Measurements from ENCODE around the gene CDH13.

The CDH13 gene

DNA sequence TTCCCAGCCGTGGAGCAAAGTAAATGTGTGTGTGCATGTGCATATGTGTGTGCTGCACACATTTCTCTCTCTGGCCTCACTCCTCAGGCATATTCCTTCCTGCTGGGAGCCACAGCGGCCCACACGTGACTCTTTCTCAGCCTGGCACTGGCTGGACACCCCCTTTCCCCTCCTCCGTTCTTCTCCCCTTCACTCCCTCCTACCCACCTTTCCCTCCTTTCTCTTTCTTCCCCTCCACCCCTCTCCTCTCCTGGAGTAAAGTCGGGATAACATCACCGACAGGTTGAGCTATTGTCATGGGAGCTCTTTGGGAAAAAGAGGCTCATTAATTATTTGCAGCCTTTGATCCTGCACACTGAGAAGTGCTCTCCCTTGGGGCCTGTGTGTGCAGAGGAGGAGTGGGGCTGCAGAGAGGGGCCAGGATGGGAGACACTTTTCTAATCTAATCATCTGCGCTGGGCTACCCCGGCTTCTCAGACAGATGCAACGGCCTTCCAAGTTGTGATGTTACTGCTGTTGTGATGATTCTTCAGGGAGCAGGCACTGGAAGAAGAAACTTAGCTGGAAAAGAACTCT is 1054.7 kb downstream of the CDH13 start:
- in situ Hi-C loops (cut with HindIII; ENCODE audit: low sequenced_read_pairs), result no loop called here
- TF ChIP-seq, protein P1, sequence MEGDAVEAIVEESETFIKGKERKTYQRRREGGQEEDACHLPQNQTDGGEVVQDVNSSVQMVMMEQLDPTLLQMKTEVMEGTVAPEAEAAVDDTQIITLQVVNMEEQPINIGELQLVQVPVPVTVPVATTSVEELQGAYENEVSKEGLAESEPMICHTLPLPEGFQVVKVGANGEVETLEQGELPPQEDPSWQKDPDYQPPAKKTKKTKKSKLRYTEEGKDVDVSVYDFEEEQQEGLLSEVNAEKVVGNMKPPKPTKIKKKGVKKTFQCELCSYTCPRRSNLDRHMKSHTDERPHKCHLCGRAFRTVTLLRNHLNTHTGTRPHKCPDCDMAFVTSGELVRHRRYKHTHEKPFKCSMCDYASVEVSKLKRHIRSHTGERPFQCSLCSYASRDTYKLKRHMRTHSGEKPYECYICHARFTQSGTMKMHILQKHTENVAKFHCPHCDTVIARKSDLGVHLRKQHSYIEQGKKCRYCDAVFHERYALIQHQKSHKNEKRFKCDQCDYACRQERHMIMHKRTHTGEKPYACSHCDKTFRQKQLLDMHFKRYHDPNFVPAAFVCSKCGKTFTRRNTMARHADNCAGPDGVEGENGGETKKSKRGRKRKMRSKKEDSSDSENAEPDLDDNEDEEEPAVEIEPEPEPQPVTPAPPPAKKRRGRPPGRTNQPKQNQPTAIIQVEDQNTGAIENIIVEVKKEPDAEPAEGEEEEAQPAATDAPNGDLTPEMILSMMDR (IDR thresholded peaks at IDR 0.05; ENCODE audit: low read depth, low read length, missing control alignments), result no peak
- DNase-seq (ENCODE audit: low read depth), result no peak
- H3K4me3 ChIP-seq (ENCODE audit: low read depth, low read length), result no peak overlapping the region

DNA sequence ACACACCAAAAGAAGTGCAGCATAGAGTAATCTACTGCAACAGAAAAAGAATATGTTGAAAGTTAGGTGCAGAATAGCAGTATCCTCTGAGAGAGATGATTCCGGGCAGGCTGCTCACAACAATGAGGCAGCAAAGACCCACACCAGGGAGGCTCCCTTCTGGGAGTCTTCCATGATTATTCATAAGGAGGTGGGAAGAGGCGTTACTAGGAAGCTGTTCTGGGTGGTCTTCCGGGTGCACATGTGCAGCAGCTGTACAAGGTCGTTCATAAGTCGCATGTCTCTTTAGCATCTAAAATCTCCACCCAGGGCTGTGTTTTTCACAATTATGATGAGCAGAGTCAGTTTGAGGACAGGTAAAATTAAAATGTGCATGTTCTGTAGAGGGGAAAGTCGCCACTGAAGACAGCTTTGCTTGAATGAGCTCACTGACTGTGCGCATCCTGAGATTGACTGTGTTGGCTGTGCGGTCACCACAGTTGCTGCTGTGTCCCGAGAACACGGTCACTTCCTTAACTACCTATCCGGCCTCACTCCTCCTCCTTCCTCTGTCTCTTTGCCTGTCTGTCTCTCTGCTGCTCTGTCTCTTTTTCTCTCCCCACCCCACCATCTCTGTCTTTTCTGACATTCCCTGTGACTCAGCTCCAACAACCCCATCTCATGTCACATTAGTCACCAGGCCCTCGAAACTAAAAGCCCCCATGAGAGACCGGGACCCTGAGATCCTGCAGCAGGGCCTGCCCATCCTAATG is 1055.5 kb downstream of the CDH13 start:
- in situ Hi-C loops (cut with HindIII; ENCODE audit: low sequenced_read_pairs), result no loop called here
- no peak for DNase-seq (ENCODE audit: low read depth)
- no peak overlapping the region for H3K4me3 ChIP-seq (ENCODE audit: low read depth, low read length)
- TF ChIP-seq, protein P1 (IDR thresholded peaks at IDR 0.05; ENCODE audit: low read depth, low read length, missing control alignments), result no peak

DNA sequence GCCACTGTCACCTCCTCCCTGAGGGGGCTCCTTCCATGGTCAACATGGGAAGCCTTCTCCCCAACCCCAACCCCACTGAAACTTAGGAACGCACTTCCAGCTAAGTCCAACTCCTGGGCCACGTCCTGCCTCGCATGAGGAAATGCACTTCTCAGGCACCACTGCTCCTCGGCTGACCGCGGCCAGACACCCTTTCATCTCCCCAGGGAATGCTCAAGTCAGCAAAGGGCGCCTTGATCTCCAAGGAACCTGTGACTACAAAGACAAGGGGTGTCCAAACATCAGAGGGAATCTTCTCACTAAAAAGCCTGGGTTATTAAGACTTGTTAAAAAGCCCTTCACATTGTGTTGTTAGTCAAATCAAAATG is 1056.1 kb downstream of the CDH13 start:
- H3K4me3 ChIP-seq (ENCODE audit: low read depth, low read length), result no peak overlapping the region
- in situ Hi-C loops (cut with HindIII; ENCODE audit: low sequenced_read_pairs), result no loop called here
- DNase-seq (ENCODE audit: low read depth), result no peak
- TF ChIP-seq, protein P1 (IDR thresholded peaks at IDR 0.05; ENCODE audit: low read depth, low read length, missing control alignments), result no peak

DNA sequence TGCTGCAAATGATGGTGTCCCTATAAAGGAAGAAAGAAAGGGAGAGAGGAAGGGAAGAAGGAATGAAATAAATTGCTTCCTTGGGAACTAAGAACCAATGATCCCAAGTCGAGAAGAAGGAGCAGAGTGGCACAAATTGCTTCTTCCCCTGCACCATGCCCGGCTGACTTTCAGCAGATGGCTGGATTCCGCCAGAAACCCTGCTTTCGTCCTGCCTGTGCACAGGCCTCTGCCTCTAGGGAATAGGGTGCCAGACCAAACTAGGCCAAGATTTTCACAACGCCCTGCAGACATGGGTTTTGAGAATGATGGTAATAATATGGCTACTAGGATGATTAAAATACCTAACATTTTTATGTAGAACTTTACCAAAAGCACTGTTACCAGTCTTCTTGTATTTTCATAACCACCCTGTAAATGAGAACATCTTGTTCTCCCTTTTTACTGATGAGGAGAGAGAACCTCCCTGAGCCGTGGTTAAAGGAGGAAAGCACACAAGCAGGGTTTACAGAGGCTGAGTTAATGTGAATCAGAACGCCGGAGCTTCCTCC is 1058.9 kb downstream of the CDH13 start:
- in situ Hi-C loops (cut with HindIII; ENCODE audit: low sequenced_read_pairs), result no loop called here
- no peak for DNase-seq (ENCODE audit: low read depth)
- H3K4me3 ChIP-seq (ENCODE audit: low read depth, low read length), result no peak overlapping the region
- TF ChIP-seq, protein P1 (IDR thresholded peaks at IDR 0.05; ENCODE audit: low read depth, low read length, missing control alignments), result no peak

DNA sequence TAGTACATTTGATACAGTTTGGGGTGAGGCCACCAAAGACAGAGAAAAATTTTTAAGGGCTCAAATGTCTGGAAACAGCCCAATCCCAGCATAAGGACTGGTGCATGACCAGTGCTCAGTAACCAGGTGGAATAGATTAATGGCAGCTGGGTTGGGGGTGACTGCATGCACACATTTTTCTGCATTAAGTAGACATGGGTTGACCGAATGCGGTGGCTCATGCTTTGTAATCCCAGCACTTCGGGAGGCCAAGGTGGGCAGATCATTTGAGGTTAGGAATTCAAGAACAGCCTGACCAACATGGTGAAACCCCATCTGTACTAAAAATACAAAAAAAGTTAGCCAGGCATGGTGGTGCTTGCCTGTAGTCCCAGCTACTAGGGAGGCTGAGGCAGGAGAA is 1060.0 kb downstream of the CDH13 start:
- no peak overlapping the region for H3K4me3 ChIP-seq (ENCODE audit: low read depth, low read length)
- in situ Hi-C loops (cut with HindIII; ENCODE audit: low sequenced_read_pairs), result no loop called here
- TF ChIP-seq, protein P1 (IDR thresholded peaks at IDR 0.05; ENCODE audit: low read depth, low read length, missing control alignments), result no peak
- DNase-seq (ENCODE audit: low read depth), result no peak

DNA sequence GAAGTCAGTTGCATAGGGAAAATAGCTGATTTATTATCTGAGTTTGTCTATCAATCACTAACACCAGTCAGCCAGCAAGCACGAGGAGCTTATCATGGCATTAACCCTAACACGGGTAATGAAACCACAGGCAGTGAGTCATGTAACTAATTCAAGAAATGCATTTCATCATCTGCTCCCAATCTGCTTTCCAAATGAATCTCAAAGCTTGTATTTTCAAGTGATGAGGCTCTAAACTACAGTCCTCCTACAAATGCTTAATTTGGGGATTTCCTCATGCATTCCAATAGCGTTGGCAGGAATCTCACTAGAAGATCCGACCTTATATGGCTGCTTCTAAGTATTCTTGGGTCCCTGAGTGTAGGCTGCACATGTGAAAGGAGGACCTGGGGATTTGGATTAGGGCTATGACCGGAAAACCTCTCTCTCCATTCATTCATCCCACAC is 1062.6 kb downstream of the CDH13 start:
- peak; percentile 86 for DNase-seq (ENCODE audit: low read depth)
- TF ChIP-seq, protein P1 (IDR thresholded peaks at IDR 0.05; ENCODE audit: low read depth, low read length, missing control alignments), result no peak
- in situ Hi-C loops (cut with HindIII; ENCODE audit: low sequenced_read_pairs), result no loop called here
- no peak overlapping the region for H3K4me3 ChIP-seq (ENCODE audit: low read depth, low read length)
